Glutamatergic neuron (in vitro differentiated cells): ENCODE measurements around the gene TBC1D5. TPM values are rescaled to one million over a fixed set of nuclear protein-coding genes. Genes with fewer than 3 reads are reported as not detected.

ENCODE experiments used
- DNase-seq: peaks from one replicate; pipeline ENCODE4 v3.0.0; 2022
- H3K27ac Mint-ChIP-seq: one replicate; pipeline ENCODE4 v1.8.0; 2020; ENCODE audit warnings: mild to moderate bottlenecking, mixed read lengths, inconsistent platforms; ENCODE audit not compliant: unreplicated experiment
- H3K27me3 Mint-ChIP-seq: one replicate; pipeline ENCODE4 v1.8.0; 2020; ENCODE audit warnings: mild to moderate bottlenecking, moderate library complexity, mixed read lengths, inconsistent platforms; ENCODE audit not compliant: unreplicated experiment
- H3K36me3 Mint-ChIP-seq: one replicate; pipeline ENCODE4 v1.8.0; 2020; ENCODE audit warnings: mild to moderate bottlenecking, mixed read lengths, inconsistent platforms; ENCODE audit not compliant: unreplicated experiment
- H3K4me1 Mint-ChIP-seq: one replicate; pipeline ENCODE4 v1.8.0; 2020; ENCODE audit warnings: mild to moderate bottlenecking, low read depth, mixed read lengths, inconsistent platforms; ENCODE audit not compliant: unreplicated experiment
- H3K4me3 Mint-ChIP-seq: one replicate; pipeline ENCODE4 v1.8.0; 2020; ENCODE audit warnings: mild to moderate bottlenecking, mixed read lengths, inconsistent platforms; ENCODE audit not compliant: unreplicated experiment
- H3K9me3 Mint-ChIP-seq: one replicate; pipeline ENCODE4 v1.8.0; 2020; ENCODE audit warnings: mild to moderate bottlenecking, moderate library complexity, mixed read lengths, inconsistent platforms; ENCODE audit not compliant: unreplicated experiment
- CTCF ChIP-seq: fragments of 200-600 bp; sonication (generic); IDR thresholded peaks from one replicate; pipeline ENCODE4 v1.5.0; 2021; ENCODE audit not compliant: partially characterized antibody, unreplicated experiment
- total RNA-seq: library from RNA; stranded (reverse); fragmentation: NEBNext Ultra II Directional; extraction: Animal tissue kit (Norgen Biotek cat#: 25700); gene quantifications from one replicate; pipeline ENCODE4 v1.2.1, GENCODE V29; 2021; ENCODE audit not compliant: unreplicated experiment

The TBC1D5 gene
- total RNA-seq, 1 donor from 2014 or later: 40.2 TPM

- Mint-ChIP-seq H3K4me3 (no peak overlapping the region), H3K9me3 (peaks cover 2% of the 10 kb centered on the region), H3K4me1 (no peaks in the 10 kb centered on the region), H3K27ac (no peak overlapping the region), H3K36me3 (no peaks in the 10 kb centered on the region), H3K27me3 (no peaks in the 10 kb centered on the region)
- TF ChIP-seq CTCF: no peak
- no peak for DNase-seq
These were observed 272.5 kb downstream of the TBC1D5 start for GRCh38 chr3:17469954-17470353.

GRCh38 chr3:17469520-17469919 lies 272.9 kb downstream of the TBC1D5 start:
- DNase-seq: no peak
- no peaks in the 10 kb centered on the region for H3K4me1 Mint-ChIP-seq
- TF ChIP-seq CTCF: no peak
- H3K27me3 Mint-ChIP-seq: no peaks in the 10 kb centered on the region
- H3K27ac Mint-ChIP-seq: no peak overlapping the region
- H3K36me3 Mint-ChIP-seq: no peaks in the 10 kb centered on the region
- H3K4me3 Mint-ChIP-seq: no peak overlapping the region
- peaks cover 2% of the 10 kb centered on the region for H3K9me3 Mint-ChIP-seq

GRCh38 chr3:17466028-17466427 lies 276.4 kb downstream of the TBC1D5 start:
- no peak for TF ChIP-seq CTCF
- Mint-ChIP-seq H3K27me3 (no peaks in the 10 kb centered on the region), H3K4me3 (no peak overlapping the region), H3K27ac (no peak overlapping the region), H3K4me1 (no peaks in the 10 kb centered on the region), H3K9me3 (no peaks in the 10 kb centered on the region), H3K36me3 (no peaks in the 10 kb centered on the region)
- no peak for DNase-seq

GRCh38 chr3:17459470-17459993 lies 282.9 kb downstream of the TBC1D5 start:
- H3K9me3 Mint-ChIP-seq: no peaks in the 10 kb centered on the region
- TF ChIP-seq CTCF: no peak
- no peaks in the 10 kb centered on the region for H3K4me1 Mint-ChIP-seq
- no peaks in the 10 kb centered on the region for H3K27me3 Mint-ChIP-seq
- DNase-seq: no peak
- H3K4me3 Mint-ChIP-seq: no peak overlapping the region
- H3K36me3 Mint-ChIP-seq: no peaks in the 10 kb centered on the region
- no peak overlapping the region for H3K27ac Mint-ChIP-seq

- Mint-ChIP-seq H3K4me3 (no peak overlapping the region), H3K27me3 (no peaks in the 10 kb centered on the region), H3K27ac (no peak overlapping the region), H3K4me1 (no peaks in the 10 kb centered on the region), H3K9me3 (no peaks in the 10 kb centered on the region), H3K36me3 (no peaks in the 10 kb centered on the region)
- no peak for TF ChIP-seq CTCF
- no peak for DNase-seq
These were observed 285.8 kb downstream of the TBC1D5 start for GRCh38 chr3:17456650-17457049.
